GM23338 (cell line): Measurements from ENCODE around the gene UBE2QL1.

ENCODE experiments used
- CREB1 ChIP-seq: fragments of 250-450 bp; sonication (Bioruptor Pico); IDR thresholded peaks from 2 replicates; pipeline ENCODE4 v1.5.0; 2020; ENCODE audit warnings: low read depth, mild to moderate bottlenecking, moderate library complexity
- EZH2 ChIP-seq: fragments of 200-600 bp; sonication (generic); IDR thresholded peaks from one replicate; pipeline ENCODE4 v1.8.0; 2017; ENCODE audit warnings: antibody characterized with exemption, mild to moderate bottlenecking, low read depth; ENCODE audit not compliant: unreplicated experiment
- EZH2phosphoT487 ChIP-seq: fragments of 200-600 bp; sonication (generic); IDR thresholded peaks from one replicate; pipeline ENCODE4 v1.8.1; 2018; ENCODE audit warnings: antibody characterized with exemption; ENCODE audit not compliant: unreplicated experiment
- JUNB ChIP-seq: IDR thresholded peaks from one replicate; pipeline ENCODE4 v1.6.1; 2016; ENCODE audit warnings: antibody characterized with exemption; ENCODE audit not compliant: unreplicated experiment
- NANOG ChIP-seq: IDR thresholded peaks from 2 replicates; pipeline ENCODE4 v1.6.1; 2016; ENCODE audit warnings: antibody characterized with exemption, borderline replicate concordance
- POLR2AphosphoS5 ChIP-seq: IDR thresholded peaks from 2 replicates; pipeline ENCODE4 v1.6.1; 2016; ENCODE audit warnings: antibody characterized with exemption, low read depth
- STAT1 ChIP-seq: IDR thresholded peaks from one replicate; pipeline ENCODE4 v1.6.1; 2016; ENCODE audit warnings: antibody characterized with exemption; ENCODE audit not compliant: unreplicated experiment
- TF ChIP-seq, protein P1 (sequence below), 2 experiments: fragments of 200-600 bp in 1 of 2; sonication (generic) in 1 of 2; conservative IDR thresholded peaks; 2 replicates each; pipeline versions ENCODE4 v1.5.1 to v1.6.1; 2016 to 2017; ENCODE audit warnings: antibody characterized with exemption in 2 of 2, low read depth in 2 of 2, mild to moderate bottlenecking in 2 of 2, moderate library complexity in 1 of 2
- TF ChIP-seq, protein P2 (sequence below): IDR thresholded peaks from one replicate; pipeline ENCODE4 v1.6.1; 2018; ENCODE audit warnings: antibody characterized with exemption; ENCODE audit not compliant: unreplicated experiment

DNA sequence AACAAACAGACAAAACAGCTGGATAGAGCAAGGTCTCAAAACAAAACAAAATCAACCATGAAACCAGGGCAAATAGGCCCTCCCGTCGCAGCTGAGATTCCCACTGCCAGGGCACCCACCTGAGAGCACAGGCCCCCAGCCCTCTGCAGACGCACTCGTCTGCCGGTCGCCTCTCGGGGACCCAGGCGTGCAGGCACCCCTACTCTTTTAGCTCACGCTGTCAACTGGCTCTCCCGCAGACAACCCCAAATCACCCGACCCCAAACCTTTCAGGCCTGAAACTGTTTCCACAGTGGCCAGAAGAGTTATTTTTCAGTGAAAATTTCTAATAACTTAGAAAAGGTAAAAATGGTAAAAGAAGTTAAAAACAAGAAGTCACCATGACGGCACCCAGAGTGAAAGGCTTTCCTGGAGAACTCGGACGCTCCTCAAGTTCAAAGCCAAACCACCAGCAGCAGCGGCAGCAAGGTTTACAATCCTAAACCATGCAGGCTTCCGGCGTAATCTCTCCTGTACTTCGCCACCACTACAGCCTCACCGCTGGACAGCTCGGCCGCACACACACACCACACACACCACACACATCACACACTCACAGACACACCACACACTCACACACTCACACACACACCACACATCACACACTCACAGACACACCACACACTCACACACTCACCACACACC, 1.9 kb upstream of the UBE2QL1 start:
- TF ChIP-seq, protein P1, sequence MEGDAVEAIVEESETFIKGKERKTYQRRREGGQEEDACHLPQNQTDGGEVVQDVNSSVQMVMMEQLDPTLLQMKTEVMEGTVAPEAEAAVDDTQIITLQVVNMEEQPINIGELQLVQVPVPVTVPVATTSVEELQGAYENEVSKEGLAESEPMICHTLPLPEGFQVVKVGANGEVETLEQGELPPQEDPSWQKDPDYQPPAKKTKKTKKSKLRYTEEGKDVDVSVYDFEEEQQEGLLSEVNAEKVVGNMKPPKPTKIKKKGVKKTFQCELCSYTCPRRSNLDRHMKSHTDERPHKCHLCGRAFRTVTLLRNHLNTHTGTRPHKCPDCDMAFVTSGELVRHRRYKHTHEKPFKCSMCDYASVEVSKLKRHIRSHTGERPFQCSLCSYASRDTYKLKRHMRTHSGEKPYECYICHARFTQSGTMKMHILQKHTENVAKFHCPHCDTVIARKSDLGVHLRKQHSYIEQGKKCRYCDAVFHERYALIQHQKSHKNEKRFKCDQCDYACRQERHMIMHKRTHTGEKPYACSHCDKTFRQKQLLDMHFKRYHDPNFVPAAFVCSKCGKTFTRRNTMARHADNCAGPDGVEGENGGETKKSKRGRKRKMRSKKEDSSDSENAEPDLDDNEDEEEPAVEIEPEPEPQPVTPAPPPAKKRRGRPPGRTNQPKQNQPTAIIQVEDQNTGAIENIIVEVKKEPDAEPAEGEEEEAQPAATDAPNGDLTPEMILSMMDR (conservative IDR thresholded peaks at IDR 0.05; ENCODE audit: low read depth in 2 of 2), result no peak
- TF ChIP-seq NANOG, result no peak
- TF ChIP-seq, protein P2, sequence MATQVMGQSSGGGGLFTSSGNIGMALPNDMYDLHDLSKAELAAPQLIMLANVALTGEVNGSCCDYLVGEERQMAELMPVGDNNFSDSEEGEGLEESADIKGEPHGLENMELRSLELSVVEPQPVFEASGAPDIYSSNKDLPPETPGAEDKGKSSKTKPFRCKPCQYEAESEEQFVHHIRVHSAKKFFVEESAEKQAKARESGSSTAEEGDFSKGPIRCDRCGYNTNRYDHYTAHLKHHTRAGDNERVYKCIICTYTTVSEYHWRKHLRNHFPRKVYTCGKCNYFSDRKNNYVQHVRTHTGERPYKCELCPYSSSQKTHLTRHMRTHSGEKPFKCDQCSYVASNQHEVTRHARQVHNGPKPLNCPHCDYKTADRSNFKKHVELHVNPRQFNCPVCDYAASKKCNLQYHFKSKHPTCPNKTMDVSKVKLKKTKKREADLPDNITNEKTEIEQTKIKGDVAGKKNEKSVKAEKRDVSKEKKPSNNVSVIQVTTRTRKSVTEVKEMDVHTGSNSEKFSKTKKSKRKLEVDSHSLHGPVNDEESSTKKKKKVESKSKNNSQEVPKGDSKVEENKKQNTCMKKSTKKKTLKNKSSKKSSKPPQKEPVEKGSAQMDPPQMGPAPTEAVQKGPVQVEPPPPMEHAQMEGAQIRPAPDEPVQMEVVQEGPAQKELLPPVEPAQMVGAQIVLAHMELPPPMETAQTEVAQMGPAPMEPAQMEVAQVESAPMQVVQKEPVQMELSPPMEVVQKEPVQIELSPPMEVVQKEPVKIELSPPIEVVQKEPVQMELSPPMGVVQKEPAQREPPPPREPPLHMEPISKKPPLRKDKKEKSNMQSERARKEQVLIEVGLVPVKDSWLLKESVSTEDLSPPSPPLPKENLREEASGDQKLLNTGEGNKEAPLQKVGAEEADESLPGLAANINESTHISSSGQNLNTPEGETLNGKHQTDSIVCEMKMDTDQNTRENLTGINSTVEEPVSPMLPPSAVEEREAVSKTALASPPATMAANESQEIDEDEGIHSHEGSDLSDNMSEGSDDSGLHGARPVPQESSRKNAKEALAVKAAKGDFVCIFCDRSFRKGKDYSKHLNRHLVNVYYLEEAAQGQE, result no peak
- TF ChIP-seq EZH2phosphoT487, result no peak
- TF ChIP-seq EZH2, result no peak
- TF ChIP-seq CREB1, result no peak
- TF ChIP-seq POLR2AphosphoS5, result no peak
- TF ChIP-seq JUNB, result no peak
- TF ChIP-seq STAT1, result no peak
